LNCAP (cell line): ENCODE results near the gene MUC4.

Source experiments
- CTCF ChIP-seq: fragments of 450-650 bp; IDR thresholded peaks from 2 replicates; pipeline ENCODE4 v1.5.1; 2017; ENCODE audit warnings: mild to moderate bottlenecking

The MUC4 gene

GRCh38 chr3:195844671-195845218 is 33.0 kb upstream of the MUC4 start:
- no peak for TF ChIP-seq CTCF

- no peak for TF ChIP-seq CTCF
These were observed 27.7 kb upstream of the MUC4 start for GRCh38 chr3:195839260-195840010.

GRCh38 chr3:195838714-195839113 is 27.0 kb upstream of the MUC4 start:
- no peak for TF ChIP-seq CTCF

GRCh38 chr3:195836476-195837135 is 24.9 kb upstream of the MUC4 start:
- TF ChIP-seq CTCF: no peak

GRCh38 chr3:195835791-195836190 is 24.1 kb upstream of the MUC4 start:
- no peak for TF ChIP-seq CTCF

- TF ChIP-seq CTCF: no peak
These were observed 23.2 kb upstream of the MUC4 start for GRCh38 chr3:195834675-195835583.

GRCh38 chr3:195829897-195830254 is 18.1 kb upstream of the MUC4 start:
- no peak for TF ChIP-seq CTCF
